IPS-NIHi7 (cell line): ENCODE measurements around the gene CD244.

Experiments
- DNase-seq: peaks from one replicate; pipeline ENCODE4 v3.0.0; 2012; ENCODE audit warnings: mixed read lengths; ENCODE audit errors: extremely low spot score

The CD244 gene

GRCh38 chr1:160846281-160846680 lies 16.4 kb downstream of the CD244 start:
- DNase-seq: no peak

DNA sequence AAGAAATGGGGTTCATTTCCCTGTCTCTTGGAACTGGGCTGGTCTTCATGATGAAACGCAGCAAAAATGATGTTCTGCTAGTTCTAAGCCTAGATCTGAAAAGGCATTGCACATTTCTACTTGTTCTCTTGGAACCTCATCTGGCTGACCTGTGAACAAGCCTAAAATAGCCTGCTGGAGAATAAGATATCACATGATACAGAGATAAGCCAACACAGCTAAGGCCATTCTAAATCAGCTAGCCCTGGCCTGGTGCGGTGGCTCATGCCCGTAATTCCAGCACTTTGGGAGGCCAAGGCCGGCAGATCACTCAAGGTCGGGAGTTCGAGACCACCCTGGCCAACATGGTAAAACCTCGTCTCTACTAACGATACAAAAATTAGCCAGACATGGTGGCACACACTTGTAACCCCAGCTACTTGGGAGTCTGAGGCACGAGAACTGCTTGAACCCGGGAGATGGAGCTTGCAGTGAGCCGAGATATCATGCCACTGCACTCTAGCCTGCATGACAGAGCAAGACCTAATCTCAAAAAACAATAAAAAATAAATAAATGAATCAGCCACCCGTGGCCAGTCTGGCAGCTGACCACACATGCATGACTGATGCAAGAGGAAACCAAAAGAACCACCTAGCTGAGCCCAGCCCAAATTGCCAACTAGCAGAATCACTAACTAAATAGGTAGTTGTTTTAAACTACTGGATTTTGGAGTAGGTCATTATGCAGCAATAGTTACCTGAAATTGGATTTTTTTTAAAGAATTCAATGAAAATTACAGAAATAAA lies 18.0 kb downstream of the CD244 start:
- DNase-seq: no peak

DNA sequence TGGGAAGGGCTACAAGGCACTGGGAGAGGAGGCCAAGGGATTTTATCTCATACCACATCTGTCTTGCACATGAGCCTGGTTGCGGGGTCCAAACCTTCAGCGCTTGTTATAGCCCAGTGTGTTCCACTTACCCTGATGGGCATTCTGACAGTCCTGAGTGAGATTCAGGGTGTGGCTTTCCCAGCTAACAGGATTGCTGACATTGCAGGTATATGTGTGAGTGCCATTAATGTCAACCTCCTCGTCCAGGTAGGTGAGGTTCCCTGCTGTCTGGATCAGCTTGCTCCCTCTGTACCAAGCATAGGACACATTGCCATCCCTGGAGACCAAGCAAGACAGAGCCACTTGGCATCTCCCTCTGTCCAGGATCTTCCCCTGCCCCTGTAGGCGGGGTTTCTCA lies 21.6 kb downstream of the CD244 start:
- no peak for DNase-seq

DNA sequence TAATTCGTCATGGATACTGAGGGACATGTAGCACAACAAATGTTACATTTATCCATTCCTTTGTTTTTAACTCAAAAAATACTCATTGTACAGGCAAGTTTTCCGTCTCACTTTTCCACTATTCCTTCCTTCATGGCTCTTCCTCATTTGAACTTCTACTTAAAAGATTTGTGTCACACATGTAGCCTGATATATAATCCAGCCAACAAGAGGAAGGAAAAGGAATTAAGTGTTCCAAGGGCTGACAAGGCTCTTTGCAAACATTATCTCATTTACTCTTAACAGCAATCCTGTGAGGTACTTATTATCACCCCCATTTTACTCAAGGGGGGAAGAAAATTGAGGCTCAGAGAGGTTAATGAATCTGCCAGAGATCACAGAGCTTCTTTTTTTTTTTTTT lies 22.9 kb downstream of the CD244 start:
- no peak for DNase-seq

GRCh38 chr1:160838888-160839287 lies 23.8 kb downstream of the CD244 start:
- DNase-seq: no peak

GRCh38 chr1:160837558-160838205 lies 25.0 kb downstream of the CD244 start:
- no peak for DNase-seq

DNA sequence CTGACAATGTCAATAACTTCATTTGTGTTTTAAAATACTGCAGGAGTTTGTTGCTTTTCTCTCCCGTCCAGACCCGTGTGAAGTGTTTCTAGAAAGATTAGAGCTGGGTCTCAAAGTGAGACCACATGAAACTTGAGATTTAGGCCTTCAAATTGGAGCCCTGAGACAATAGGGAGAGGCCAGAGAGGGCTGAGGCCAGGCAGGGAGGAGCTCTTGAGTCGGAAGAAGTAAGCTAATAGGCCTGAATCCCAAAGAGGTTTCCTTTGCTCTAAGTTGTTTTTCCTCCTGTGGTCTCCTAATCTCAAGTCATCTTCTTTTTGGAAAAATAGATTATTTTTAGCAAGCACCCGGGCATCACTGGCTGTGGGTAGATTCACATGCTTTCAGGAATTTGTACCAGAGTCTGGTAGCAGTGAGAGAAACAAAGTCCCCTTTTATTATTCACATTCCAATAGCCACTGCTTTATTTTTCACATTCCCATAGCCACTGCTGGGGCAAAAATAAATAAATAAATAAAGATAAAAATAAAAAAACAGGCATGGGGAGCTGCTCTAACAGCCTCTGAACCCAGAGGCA lies 25.6 kb downstream of the CD244 start:
- no peak for DNase-seq

GRCh38 chr1:160836561-160836960 lies 26.1 kb downstream of the CD244 start:
- DNase-seq: no peak

DNA sequence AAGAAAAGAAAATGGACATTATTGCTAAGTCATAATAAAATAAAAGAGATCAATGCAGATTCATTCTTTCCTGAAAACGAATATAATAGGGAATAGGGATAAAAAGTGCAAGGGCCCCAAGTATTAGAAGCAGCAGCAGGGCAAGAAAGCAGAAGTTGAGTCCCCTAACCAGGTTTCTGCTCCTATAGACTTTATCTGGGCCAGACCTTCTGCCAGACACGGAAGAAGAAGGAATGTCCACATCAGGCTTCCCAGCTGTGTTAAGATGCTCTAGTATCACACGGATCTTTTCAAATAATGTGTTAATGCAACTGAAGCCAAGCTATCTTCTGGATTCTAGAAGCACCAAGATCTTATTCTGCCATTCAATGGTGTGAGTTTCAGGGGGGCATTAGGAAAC lies 26.9 kb downstream of the CD244 start:
- DNase-seq: no peak

DNA sequence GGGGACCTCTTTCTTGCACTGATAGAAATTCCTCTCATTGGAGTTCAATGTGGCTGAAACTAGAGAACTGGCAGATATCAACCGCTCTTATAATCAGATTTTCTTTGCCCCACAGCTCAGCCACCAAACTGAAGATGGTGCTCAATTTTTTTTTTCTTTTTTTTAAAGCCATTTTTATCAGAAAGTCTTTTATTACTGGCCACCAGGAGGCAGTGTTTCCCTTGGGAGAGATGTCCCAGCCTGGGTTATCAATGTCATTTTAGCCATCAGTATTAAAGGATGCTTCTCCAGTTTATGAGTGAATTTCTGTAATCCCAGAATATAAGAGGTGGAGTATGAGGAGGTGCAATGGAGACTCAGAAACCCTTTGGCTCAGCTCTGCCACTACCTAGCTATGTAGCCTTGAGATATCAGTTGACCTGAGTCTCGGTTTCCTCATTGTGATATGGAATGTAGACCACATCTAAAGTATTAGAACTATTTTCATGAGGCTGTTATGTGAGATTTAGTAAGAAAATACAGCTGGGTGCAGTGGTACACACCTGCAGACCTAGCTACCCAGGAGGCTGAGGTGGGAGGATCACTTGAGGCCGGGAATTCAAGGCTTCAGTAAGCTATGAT lies 27.6 kb downstream of the CD244 start:
- DNase-seq: peak; percentile 52

DNA sequence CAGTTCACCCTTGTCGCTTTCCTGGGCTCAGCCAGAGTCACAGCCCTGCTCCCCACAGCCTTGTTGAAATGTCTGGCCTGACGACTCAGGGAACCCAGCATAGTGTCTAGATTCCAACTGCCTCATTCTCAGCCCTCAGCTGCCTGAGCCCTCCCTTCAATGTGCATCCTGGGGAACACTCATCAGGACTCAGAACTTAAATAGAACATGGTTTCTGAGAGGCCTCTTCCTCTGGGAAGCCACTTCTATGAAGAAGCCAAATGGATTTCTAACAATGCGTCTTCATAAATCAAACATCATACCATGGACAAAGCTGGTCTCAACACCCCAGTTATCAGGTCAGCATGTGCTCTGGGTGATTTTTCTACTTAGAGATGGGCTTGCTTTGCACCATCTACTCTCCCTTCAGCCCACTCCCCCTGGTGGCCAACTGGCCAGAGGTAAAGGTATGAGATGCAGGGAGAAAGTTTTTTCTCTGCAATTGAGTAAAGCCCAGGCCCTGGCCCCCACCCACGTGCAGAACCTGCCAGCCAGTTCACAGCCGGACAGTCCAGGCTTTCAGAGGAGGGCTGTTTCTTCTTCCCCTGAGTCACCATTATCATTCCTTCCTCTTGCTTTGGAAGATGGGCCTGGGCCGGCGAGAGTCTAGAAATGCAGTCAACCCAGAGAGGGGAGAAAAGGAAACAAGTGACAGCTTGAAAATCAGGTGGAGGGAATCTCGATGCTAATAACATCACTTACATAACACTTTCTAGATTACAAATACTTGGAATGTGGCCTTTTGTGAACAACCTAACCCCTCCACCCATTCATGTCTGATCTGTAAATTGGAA lies 32.1 kb downstream of the CD244 start:
- DNase-seq: peak; percentile 82

DNA sequence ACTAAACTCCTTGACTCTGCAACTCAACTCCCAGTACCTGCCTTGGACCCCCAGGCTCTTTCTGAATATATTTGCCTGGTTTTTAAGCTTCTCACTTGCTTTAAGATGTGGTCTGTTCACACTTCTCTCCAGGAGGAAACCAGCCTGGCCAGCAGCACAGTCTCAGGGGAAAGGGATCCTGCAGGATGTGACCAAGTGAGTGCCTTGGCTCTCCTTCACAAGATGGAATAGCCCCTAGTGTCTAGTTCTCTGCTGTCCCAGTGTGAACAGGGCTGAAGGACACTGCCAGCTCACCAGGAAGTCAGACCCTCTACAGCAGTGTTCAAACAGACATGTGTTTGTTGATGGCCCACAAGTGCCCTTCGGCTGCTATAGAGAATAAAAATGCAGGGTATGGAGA lies 32.9 kb downstream of the CD244 start:
- DNase-seq: no peak

DNA sequence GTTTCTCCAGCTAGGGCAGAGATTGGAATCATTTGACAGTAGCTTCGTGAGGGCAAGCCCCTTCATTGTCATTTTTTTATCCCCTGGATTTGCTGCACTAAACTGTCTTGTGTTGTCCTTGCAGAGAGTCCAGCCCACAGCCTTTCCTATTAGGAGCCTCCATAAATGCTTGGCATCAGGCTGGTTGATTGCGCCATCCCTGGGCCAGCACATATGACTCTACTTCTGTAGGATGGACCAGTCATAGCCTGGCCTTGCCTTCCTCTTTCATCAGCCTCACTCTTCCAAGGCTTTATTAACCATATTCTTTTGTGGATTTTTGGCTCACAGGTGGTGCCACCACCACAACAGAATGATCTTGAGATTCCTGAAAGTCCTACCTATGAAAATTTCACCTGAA lies 35.3 kb downstream of the CD244 start:
- no peak for DNase-seq

GRCh38 chr1:160826546-160826945 lies 36.1 kb downstream of the CD244 start:
- no peak for DNase-seq

DNA sequence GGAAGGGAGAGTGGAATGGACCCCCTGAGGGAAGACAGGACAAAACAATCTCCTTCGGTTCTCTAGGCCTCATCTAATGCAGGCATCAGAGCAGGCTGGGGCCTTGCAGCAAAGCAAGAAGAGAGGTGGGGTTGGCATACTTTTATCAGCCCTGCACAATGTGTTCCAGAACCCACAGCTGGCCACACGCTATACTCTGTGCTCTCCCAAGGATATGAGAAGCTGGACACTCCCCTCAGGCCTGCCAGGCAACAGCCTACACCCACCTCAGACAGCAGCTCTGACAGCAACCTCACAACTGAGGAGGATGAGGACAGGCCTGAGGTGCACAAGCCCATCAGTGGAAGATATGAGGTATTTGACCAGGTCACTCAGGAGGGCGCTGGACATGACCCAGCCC lies 39.4 kb downstream of the CD244 start:
- DNase-seq: no peak

- DNase-seq: peak; percentile 48
Observed at GRCh38 chr1:160821627-160822026, 41.1 kb downstream of the CD244 start.

GRCh38 chr1:160819186-160819585 lies 43.5 kb downstream of the CD244 start:
- DNase-seq: no peak

GRCh38 chr1:160818207-160818937 lies 44.3 kb downstream of the CD244 start:
- no peak for DNase-seq

DNA sequence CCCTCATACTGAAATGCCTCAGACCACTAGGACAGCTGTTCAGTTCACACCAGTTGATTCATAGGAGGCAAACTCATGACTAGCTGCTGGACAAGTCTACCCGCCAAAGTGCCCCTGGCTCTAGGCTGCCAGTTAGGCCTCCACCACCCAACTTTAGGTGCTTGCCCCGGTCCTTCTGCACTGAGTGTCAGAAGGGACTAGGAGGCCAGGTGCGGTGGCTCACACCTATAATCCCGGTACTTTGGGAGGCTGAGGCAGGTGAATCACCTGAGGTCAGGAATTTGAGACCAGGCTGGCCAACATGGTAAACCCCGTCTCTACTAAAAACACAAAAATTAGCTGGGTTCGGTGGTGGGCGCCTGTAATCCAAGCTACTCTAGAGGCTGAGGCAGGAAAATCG lies 47.8 kb downstream of the CD244 start:
- no peak for DNase-seq

DNA sequence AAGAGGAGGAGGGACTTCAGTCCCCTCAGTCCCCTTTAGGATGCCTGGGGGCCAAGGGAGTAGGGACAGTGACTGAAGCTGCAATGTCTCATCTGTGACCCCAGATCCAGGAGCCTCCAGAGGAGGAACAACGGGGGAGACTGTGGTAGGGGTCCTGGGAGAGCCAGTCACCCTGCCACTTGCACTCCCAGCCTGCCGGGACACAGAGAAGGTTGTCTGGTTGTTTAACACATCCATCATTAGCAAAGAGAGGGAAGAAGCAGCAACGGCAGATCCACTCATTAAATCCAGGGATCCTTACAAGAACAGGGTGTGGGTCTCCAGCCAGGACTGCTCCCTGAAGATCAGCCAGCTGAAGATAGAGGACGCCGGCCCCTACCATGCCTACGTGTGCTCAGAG lies 48.4 kb downstream of the CD244 start:
- DNase-seq: no peak

- no peak for DNase-seq
Observed at GRCh38 chr1:160813215-160813614, 49.5 kb downstream of the CD244 start.
